ENCODE measurements around the gene ARHGEF38.

Gene ARHGEF38

GRCh38 chr4:105619188-105619931 is 66.9 kb downstream of the ARHGEF38 start:
- no peak for DNase-seq

GRCh38 chr4:105620640-105621323 is 68.4 kb downstream of the ARHGEF38 start:
- DNase-seq = no peak

GRCh38 chr4:105622269-105622668 is 69.8 kb downstream of the ARHGEF38 start:
- no peak for DNase-seq

GRCh38 chr4:105623099-105623498 is 70.7 kb downstream of the ARHGEF38 start:
- DNase-seq = no peak

- no peak for DNase-seq
These were observed 72.1 kb downstream of the ARHGEF38 start for GRCh38 chr4:105624530-105624929.

GRCh38 chr4:105625214-105625613 is 72.8 kb downstream of the ARHGEF38 start:
- DNase-seq = no peak

- DNase-seq = no peak
These were observed 74.4 kb downstream of the ARHGEF38 start for GRCh38 chr4:105626846-105627245.

GRCh38 chr4:105627620-105628019 is 75.2 kb downstream of the ARHGEF38 start:
- no peak for DNase-seq

- DNase-seq = no peak
These were observed 78.5 kb downstream of the ARHGEF38 start for GRCh38 chr4:105630670-105631655.

GRCh38 chr4:105631818-105632400 is 79.5 kb downstream of the ARHGEF38 start:
- DNase-seq = no peak

GRCh38 chr4:105632599-105632998 is 80.2 kb downstream of the ARHGEF38 start:
- no peak for DNase-seq

- no peak for DNase-seq
These were observed 80.8 kb downstream of the ARHGEF38 start for GRCh38 chr4:105633241-105633640.

- no peak for DNase-seq
These were observed 82.1 kb downstream of the ARHGEF38 start for GRCh38 chr4:105634402-105635080.

- DNase-seq = peak; percentile 34 to 56
These were observed 85.2 kb downstream of the ARHGEF38 start for GRCh38 chr4:105637408-105638176.

GRCh38 chr4:105641845-105642244 is 89.4 kb downstream of the ARHGEF38 start:
- no peak for DNase-seq

GRCh38 chr4:105644257-105644656 is 91.8 kb downstream of the ARHGEF38 start:
- DNase-seq = no peak

GRCh38 chr4:105645440-105645839 is 93.0 kb downstream of the ARHGEF38 start:
- DNase-seq = no peak

- DNase-seq = no peak
These were observed 97.8 kb downstream of the ARHGEF38 start for GRCh38 chr4:105650190-105650589.

GRCh38 chr4:105651884-105652283 is 99.5 kb downstream of the ARHGEF38 start:
- no peak for DNase-seq

- no peak for DNase-seq
These were observed 100.0 kb downstream of the ARHGEF38 start for GRCh38 chr4:105652286-105652888.
